HT1080 (cell line): Measurements from ENCODE around the gene ACYP1. TPM values are rescaled to one million over a fixed set of nuclear protein-coding genes. Genes with fewer than 3 reads are reported as not detected.

ENCODE experiments used
- DNase-seq: peaks from one replicate; pipeline ENCODE4 v3.0.0-alpha.2; 2015; ENCODE audit warnings: low read depth
- polyA plus RNA-seq, 2 experiments: library from polyadenylated mRNA; depleted of rRNA; stranded (reverse); fragments of >200 nt; gene quantifications; 2 replicates each; pipeline ENCODE4 v1.2.3, GENCODE V29; 2015
- total RNA-seq: library from RNA; depleted of rRNA; stranded (reverse); fragments of >200 nt; shearing (Covaris generic); gene quantifications from 2 replicates; pipeline ENCODE4 v1.2.3, GENCODE V29; 2014; rRNA removed

ACYP1 gene
- total RNA-seq = 25.9 and 26.4 TPM in 2 replicates
- polyA plus RNA-seq (2015; cell fraction: cytosol; rRNA removed) = 40.2 and 45.1 TPM in 2 replicates
- 36.2 and 44.3 TPM in 2 replicates for polyA plus RNA-seq (2015; cell fraction: nucleus; rRNA removed)

GRCh38 chr14:75063491-75064204, at the start of gene ACYP1:
ACYP1 (minus strand) TSS chr14:75064024; CDS start chr14:75063553, 471 bp downstream.
- peak; percentile 91 for DNase-seq

GRCh38 chr14:75109877-75110276, 46.1 kb upstream of the ACYP1 start:
- DNase-seq = no peak

GRCh38 chr14:75107186-75107585, 43.4 kb upstream of the ACYP1 start:
- DNase-seq = no peak

GRCh38 chr14:75101491-75101890, 37.7 kb upstream of the ACYP1 start:
- DNase-seq = no peak

GRCh38 chr14:75098682-75099081, 34.9 kb upstream of the ACYP1 start:
- no peak for DNase-seq

GRCh38 chr14:75098212-75098611, 34.4 kb upstream of the ACYP1 start:
- DNase-seq = no peak

GRCh38 chr14:75096959-75097358, 33.1 kb upstream of the ACYP1 start:
- DNase-seq = no peak

GRCh38 chr14:75095690-75096089, 31.9 kb upstream of the ACYP1 start:
- no peak for DNase-seq

- no peak for DNase-seq
These were observed 31.1 kb upstream of the ACYP1 start for GRCh38 chr14:75094896-75095295.

- no peak for DNase-seq
These were observed 28.9 kb upstream of the ACYP1 start for GRCh38 chr14:75092698-75093097.

- no peak for DNase-seq
These were observed 27.4 kb upstream of the ACYP1 start for GRCh38 chr14:75091251-75091650.

GRCh38 chr14:75090353-75090752, 26.5 kb upstream of the ACYP1 start:
- no peak for DNase-seq

GRCh38 chr14:75088566-75089373, 24.9 kb upstream of the ACYP1 start:
- DNase-seq = peak; percentile 68

- no peak for DNase-seq
These were observed 24.3 kb upstream of the ACYP1 start for GRCh38 chr14:75088153-75088552.

GRCh38 chr14:75084513-75084912, 20.7 kb upstream of the ACYP1 start:
- DNase-seq = peak; percentile 36

GRCh38 chr14:75083271-75083670, 19.4 kb upstream of the ACYP1 start:
- no peak for DNase-seq

GRCh38 chr14:75081660-75082229, 17.9 kb upstream of the ACYP1 start:
- DNase-seq = no peak

- DNase-seq = no peak
These were observed 15.7 kb upstream of the ACYP1 start for GRCh38 chr14:75079521-75079920.

- no peak for DNase-seq
These were observed 14.0 kb upstream of the ACYP1 start for GRCh38 chr14:75077794-75078193.

- no peak for DNase-seq
These were observed 6.6 kb upstream of the ACYP1 start for GRCh38 chr14:75070383-75070782.

GRCh38 chr14:75069811-75070145, 6.0 kb upstream of the ACYP1 start:
- no peak for DNase-seq

GRCh38 chr14:75069121-75069810, 5.4 kb upstream of the ACYP1 start, which contains the start of gene ZC2HC1C:
ZC2HC1C (plus strand) TSS chr14:75069641; CDS start chr14:75070574, 933 bp downstream.
- peak; percentile 44 for DNase-seq
